Endothelial cell of umbilical vein (primary cell): Measurements from ENCODE around the gene TRMT112. TPM values are rescaled to one million over a fixed set of nuclear protein-coding genes. Genes with fewer than 3 reads are reported as not detected.

Experiments used
- BruUV-seq: library from RNA; stranded (reverse); fragments of 400-500 nt; replicated peaks from 2 replicates; lab custom pipeline; 2021; lab: Mats Ljungman, UMichigan
- CTCF ChIA-PET: fragments of 300-600, 350-600 bp; sonication (Branson Sonifier 250); formaldehyde crosslinking; loops from one replicate; lab custom pipeline; 2021; ENCODE audit warnings: antibody characterized with exemption, inconsistent platforms; lab: Charles Lee
- POLR2A ChIA-PET: fragments of 300-600, 350-600 bp; sonication (Branson Sonifier 250); formaldehyde crosslinking; loops from one replicate; lab custom pipeline; 2021; ENCODE audit warnings: antibody characterized with exemption, inconsistent platforms; lab: Charles Lee
- DNase-seq: peaks from one replicate; pipeline ENCODE4 v3.0.0-alpha.2; 2011; ENCODE audit warnings: low read depth, low spot score
- FAIRE-seq: peaks from 2 replicates; lab custom pipeline; 2011; peaks lifted over from hg19 to GRCh38; lab: Jason Lieb, UNC
- H2AFZ ChIP-seq: 2 replicates; pipeline ENCODE4 v1.6.0; 2012; ENCODE audit warnings: low read depth, low read length, control low read depth, inconsistent platforms
- H3K27ac ChIP-seq: 2 replicates; pipeline ENCODE4 v1.5.1; 2011; ENCODE audit warnings: low read depth, mild to moderate bottlenecking, control low read depth, low read length, moderate library complexity; ENCODE audit not compliant: insufficient read depth
- H3K27me3 ChIP-seq, 2 experiments: 2 replicates each; pipeline versions ENCODE4 v1.6.0 to v1.6.1; 2011; ENCODE audit warnings: low read length in 2 of 2, mixed read lengths in 1 of 2; ENCODE audit not compliant: control insufficient read depth in 2 of 2, insufficient read depth in 2 of 2
- H3K36me3 ChIP-seq, 2 experiments: 2 replicates in 1 of 2; 3 replicates in 1 of 2; pipeline ENCODE4 v1.5.1; 2011; ENCODE audit warnings: low read length in 2 of 2, mild to moderate bottlenecking in 1 of 2, moderate library complexity in 1 of 2; ENCODE audit not compliant: control insufficient read depth in 2 of 2, insufficient read depth in 2 of 2; ENCODE audit errors: extremely low read depth in 1 of 2
- H3K4me1 ChIP-seq: 3 replicates; pipeline ENCODE4 v1.5.1; 2011; ENCODE audit warnings: mild to moderate bottlenecking, low read length; ENCODE audit not compliant: control insufficient read depth, insufficient read depth; ENCODE audit errors: extremely low read depth
- H3K4me2 ChIP-seq: 2 replicates; pipeline ENCODE4 v1.6.1; 2011; ENCODE audit warnings: low read length, control low read depth, mixed read lengths; ENCODE audit not compliant: insufficient read depth
- H3K4me3 ChIP-seq, 3 experiments: fragments of 200-600 bp in 1 of 3; sonication (generic), shearing (Covaris generic) in 1 of 3; replicated peaks in 1 of 3; 2 replicates each; pipeline ENCODE4 v1.5.1; 2011 to 2016; ENCODE audit warnings: control low read depth in 3 of 3, low read length in 3 of 3, mild to moderate bottlenecking in 2 of 3, inconsistent platforms in 1 of 3, low read depth in 1 of 3, moderate library complexity in 1 of 3; ENCODE audit not compliant: insufficient read depth in 1 of 3
- H3K79me2 ChIP-seq: 2 replicates; pipeline ENCODE4 v1.6.0; 2012; ENCODE audit warnings: low read length, inconsistent platforms; ENCODE audit not compliant: control insufficient read depth, insufficient read depth
- H3K9ac ChIP-seq: replicated peaks from 2 replicates; pipeline ENCODE3; 2011; ENCODE audit warnings: low read length, control low read depth; ENCODE audit not compliant: insufficient read depth; ENCODE audit errors: extremely low read depth
- H3K9me1 ChIP-seq: replicated peaks from 3 replicates; pipeline ENCODE4 v1.6.0; 2011; ENCODE audit warnings: mild to moderate bottlenecking, low read length; ENCODE audit not compliant: control insufficient read depth, insufficient read depth; ENCODE audit errors: extremely low read depth
- H3K9me3 ChIP-seq: replicated peaks from 2 replicates; pipeline ENCODE4 v1.5.1; 2012; ENCODE audit warnings: low read length, inconsistent platforms; ENCODE audit not compliant: control insufficient read depth, insufficient read depth
- H4K20me1 ChIP-seq: replicated peaks from 2 replicates; pipeline ENCODE3; 2011; ENCODE audit warnings: mild to moderate bottlenecking, low read length; ENCODE audit not compliant: control insufficient read depth, insufficient read depth; ENCODE audit errors: extremely low read depth
- EZH2 ChIP-seq: IDR thresholded peaks from 2 replicates; pipeline ENCODE4 v1.6.1; 2012; ENCODE audit warnings: borderline replicate concordance, low read depth, mild to moderate bottlenecking, moderate library complexity, low read length, inconsistent platforms; ENCODE audit not compliant: severe bottlenecking
- MYC ChIP-seq: IDR thresholded peaks from one replicate; pipeline ENCODE4 v1.6.1; 2011; ENCODE audit warnings: mild to moderate bottlenecking, low read depth, low read length
- POLR2A ChIP-seq: IDR thresholded peaks from 2 replicates; pipeline ENCODE4 v1.6.1; 2012; ENCODE audit warnings: low read depth, mild to moderate bottlenecking, control low read depth, low read length
- dilution Hi-C: fragments of 300-500 bp; cut with MboI; formaldehyde crosslinking; loops from one replicate; pipeline ENCODE4 v1.15.0; 2019; ENCODE audit warnings: low sequenced_read_pairs; ENCODE audit not compliant: extremely low pct_ligation_motif_present
- intact Hi-C: fragments of 100-400 bp; cut with micrococcal nuclease; formaldehyde crosslinking; loops from one replicate; pipeline ENCODE4 v1.10.0; 2022
- polyA plus RNA-seq, 4 experiments: library from polyadenylated mRNA; depleted of rRNA in 3 of 4; stranded (reverse) in 3 of 4; unstranded in 1 of 4; fragments of >200 nt; gene quantifications; 2 replicates each; pipeline versions ENCODE4 v1.2.1 to v1.2.3, GENCODE V29; 2011 to 2012; ENCODE audit warnings: missing spikeins in 1 of 4
- total RNA-seq: library from RNA; stranded (reverse); gene quantifications from 2 replicates; pipeline ENCODE4 v1.2.3, GENCODE V29; 2021
- TF ChIP-seq, protein P1 (sequence below), 2 donors: IDR thresholded peaks; 1 replicate in 1 of 2; 2 replicates in 1 of 2; pipeline ENCODE4 v1.5.1; 2011; ENCODE audit warnings: low read length in 2 of 2, mild to moderate bottlenecking in 2 of 2, moderate library complexity in 2 of 2, control low read depth in 1 of 2, inconsistent platforms in 1 of 2, low read depth in 1 of 2; ENCODE audit not compliant: insufficient read depth in 1 of 2; ENCODE audit errors: extremely low read depth in 1 of 2

Gene TRMT112
- total and polyA plus RNA-seq, 2 donors (not counting 3 experiments of a cell fraction or from before 2014, with no cell fraction given): 195 to 575 TPM

- Histone ChIP-seq H3K9me1 (no peaks in the 10 kb centered on the region), H2AFZ (peak overlapping the region; percentile 49), H4K20me1 (no peaks in the 10 kb centered on the region), H3K9me3 (no peaks in the 10 kb centered on the region), H3K4me2 (peak overlapping the region; percentile 58), H3K27ac (no peak overlapping the region), H3K9ac (peak overlapping the region; percentile 54), H3K4me3 (peak overlapping the region; percentile 11 to 49 (median 42)), H3K79me2 (peaks cover 2% of the 10 kb centered on the region), H3K4me1 (peaks cover 11% of the 10 kb centered on the region), H3K36me3 (peaks cover 0 to 5% of the 10 kb centered on the region in 2 experiments), H3K27me3 (peaks cover 11 to 12% of the 10 kb centered on the region in 2 experiments)
- POLR2A ChIA-PET: no interaction called here
- BruUV-seq: no TSS peak
- intact Hi-C loops: loop anchor here (1.0 to 5.0 kb wide), 5 partner anchors 16 to 99 kb away; partner anchors contain the start of genes ESRRA, PLCB3, PPP1R14B and STIP1
- FAIRE-seq (no peak), DNase-seq (no peak)
- TF ChIP-seq MYC (no peak), EZH2 (no peak), POLR2A (peak; percentile 10)
- TF ChIP-seq, protein P1, sequence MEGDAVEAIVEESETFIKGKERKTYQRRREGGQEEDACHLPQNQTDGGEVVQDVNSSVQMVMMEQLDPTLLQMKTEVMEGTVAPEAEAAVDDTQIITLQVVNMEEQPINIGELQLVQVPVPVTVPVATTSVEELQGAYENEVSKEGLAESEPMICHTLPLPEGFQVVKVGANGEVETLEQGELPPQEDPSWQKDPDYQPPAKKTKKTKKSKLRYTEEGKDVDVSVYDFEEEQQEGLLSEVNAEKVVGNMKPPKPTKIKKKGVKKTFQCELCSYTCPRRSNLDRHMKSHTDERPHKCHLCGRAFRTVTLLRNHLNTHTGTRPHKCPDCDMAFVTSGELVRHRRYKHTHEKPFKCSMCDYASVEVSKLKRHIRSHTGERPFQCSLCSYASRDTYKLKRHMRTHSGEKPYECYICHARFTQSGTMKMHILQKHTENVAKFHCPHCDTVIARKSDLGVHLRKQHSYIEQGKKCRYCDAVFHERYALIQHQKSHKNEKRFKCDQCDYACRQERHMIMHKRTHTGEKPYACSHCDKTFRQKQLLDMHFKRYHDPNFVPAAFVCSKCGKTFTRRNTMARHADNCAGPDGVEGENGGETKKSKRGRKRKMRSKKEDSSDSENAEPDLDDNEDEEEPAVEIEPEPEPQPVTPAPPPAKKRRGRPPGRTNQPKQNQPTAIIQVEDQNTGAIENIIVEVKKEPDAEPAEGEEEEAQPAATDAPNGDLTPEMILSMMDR (IDR thresholded peaks at IDR 0.05; ENCODE audit: extremely low read depth in 1 of 2, insufficient read depth in 1 of 2, low read depth in 1 of 2, low read length in 2 of 2): no peak
- CTCF ChIA-PET: interaction anchor here (2.2 to 3.5 kb wide), 3 partner anchors 15 to 69 kb away, joined by 8 to 26 read pairs (median 9); partner anchors contain the start of gene CATSPERZ
- dilution Hi-C loops: no loop called here
Measured at GRCh38 chr11:64285885-64286800, 31.2 kb downstream of the TRMT112 start.
